PC-3 (cell line): ENCODE data around the gene CACNA1C.

Experiments
- EZH2 ChIP-seq: fragments of 300-600 bp; sonication (generic); IDR thresholded peaks from one replicate; pipeline ENCODE4 v1.6.1; 2017; ENCODE audit warnings: antibody characterized with exemption, mild to moderate bottlenecking, low read length; ENCODE audit not compliant: unreplicated experiment
- EZH2phosphoT487 ChIP-seq: fragments of 300-600 bp; sonication (generic); IDR thresholded peaks from 2 replicates; pipeline ENCODE4 v1.6.1; 2018; ENCODE audit warnings: mild to moderate bottlenecking, antibody characterized with exemption, low read length, borderline replicate concordance
- TF ChIP-seq, protein P1 (sequence below): fragments of 300-600 bp; sonication (generic); conservative IDR thresholded peaks from 2 replicates; pipeline ENCODE4 v1.5.1; 2017; ENCODE audit warnings: antibody characterized with exemption, low read depth, mild to moderate bottlenecking, low read length

DNA sequence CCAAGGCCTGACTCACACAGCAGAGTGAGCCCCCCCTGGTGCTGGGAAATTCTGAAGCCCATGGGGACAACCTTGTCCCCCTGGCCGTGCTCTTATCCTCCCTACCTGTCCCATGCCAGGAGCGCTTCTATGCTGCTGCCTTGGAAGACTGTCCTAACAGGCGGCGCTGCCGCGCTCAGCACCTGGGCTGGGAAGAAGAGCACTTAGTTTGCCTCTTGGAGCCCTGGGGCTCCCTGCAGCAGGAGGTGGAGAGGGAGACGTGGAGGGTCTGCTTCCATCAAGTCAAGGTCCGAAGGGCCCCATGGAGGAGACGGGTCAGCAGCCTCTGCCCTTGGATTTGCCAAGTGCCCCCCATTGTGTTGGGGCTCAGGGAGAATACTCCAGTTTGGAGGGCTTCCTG, 300.5 kb downstream of the CACNA1C start:
- TF ChIP-seq, protein P1, sequence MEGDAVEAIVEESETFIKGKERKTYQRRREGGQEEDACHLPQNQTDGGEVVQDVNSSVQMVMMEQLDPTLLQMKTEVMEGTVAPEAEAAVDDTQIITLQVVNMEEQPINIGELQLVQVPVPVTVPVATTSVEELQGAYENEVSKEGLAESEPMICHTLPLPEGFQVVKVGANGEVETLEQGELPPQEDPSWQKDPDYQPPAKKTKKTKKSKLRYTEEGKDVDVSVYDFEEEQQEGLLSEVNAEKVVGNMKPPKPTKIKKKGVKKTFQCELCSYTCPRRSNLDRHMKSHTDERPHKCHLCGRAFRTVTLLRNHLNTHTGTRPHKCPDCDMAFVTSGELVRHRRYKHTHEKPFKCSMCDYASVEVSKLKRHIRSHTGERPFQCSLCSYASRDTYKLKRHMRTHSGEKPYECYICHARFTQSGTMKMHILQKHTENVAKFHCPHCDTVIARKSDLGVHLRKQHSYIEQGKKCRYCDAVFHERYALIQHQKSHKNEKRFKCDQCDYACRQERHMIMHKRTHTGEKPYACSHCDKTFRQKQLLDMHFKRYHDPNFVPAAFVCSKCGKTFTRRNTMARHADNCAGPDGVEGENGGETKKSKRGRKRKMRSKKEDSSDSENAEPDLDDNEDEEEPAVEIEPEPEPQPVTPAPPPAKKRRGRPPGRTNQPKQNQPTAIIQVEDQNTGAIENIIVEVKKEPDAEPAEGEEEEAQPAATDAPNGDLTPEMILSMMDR: no peak
- no peak for TF ChIP-seq EZH2
- no peak for TF ChIP-seq EZH2phosphoT487
